GM12865 (cell line): ENCODE data around the gene MCM9.

Source experiments
- DNase-seq: peaks from one replicate; pipeline ENCODE4 v3.0.0; 2010; ENCODE audit warnings: low read depth
- H3K4me3 ChIP-seq: 2 replicates; pipeline ENCODE4 v1.5.1; 2011; ENCODE audit warnings: mild to moderate bottlenecking, low read depth, low read length, control low read depth
- TF ChIP-seq, protein P1 (sequence below): IDR thresholded peaks from 2 replicates; pipeline ENCODE4 v1.5.1; 2011; ENCODE audit warnings: low read length, control low read depth, low read depth, inconsistent platforms; ENCODE audit not compliant: insufficient read depth; ENCODE audit errors: missing control alignments

MCM9 gene

GRCh38 chr6:118810420-118811027, 124.4 kb downstream of the MCM9 start:
- peak; percentile 80 for DNase-seq
- TF ChIP-seq, protein P1, sequence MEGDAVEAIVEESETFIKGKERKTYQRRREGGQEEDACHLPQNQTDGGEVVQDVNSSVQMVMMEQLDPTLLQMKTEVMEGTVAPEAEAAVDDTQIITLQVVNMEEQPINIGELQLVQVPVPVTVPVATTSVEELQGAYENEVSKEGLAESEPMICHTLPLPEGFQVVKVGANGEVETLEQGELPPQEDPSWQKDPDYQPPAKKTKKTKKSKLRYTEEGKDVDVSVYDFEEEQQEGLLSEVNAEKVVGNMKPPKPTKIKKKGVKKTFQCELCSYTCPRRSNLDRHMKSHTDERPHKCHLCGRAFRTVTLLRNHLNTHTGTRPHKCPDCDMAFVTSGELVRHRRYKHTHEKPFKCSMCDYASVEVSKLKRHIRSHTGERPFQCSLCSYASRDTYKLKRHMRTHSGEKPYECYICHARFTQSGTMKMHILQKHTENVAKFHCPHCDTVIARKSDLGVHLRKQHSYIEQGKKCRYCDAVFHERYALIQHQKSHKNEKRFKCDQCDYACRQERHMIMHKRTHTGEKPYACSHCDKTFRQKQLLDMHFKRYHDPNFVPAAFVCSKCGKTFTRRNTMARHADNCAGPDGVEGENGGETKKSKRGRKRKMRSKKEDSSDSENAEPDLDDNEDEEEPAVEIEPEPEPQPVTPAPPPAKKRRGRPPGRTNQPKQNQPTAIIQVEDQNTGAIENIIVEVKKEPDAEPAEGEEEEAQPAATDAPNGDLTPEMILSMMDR: no peak
- H3K4me3 ChIP-seq: no peak overlapping the region

GRCh38 chr6:118808793-118809638, 125.9 kb downstream of the MCM9 start:
- no peak overlapping the region for H3K4me3 ChIP-seq
- peak; percentile 43 for DNase-seq
- TF ChIP-seq, protein P1: no peak

GRCh38 chr6:118804091-118804490, 130.9 kb downstream of the MCM9 start:
- H3K4me3 ChIP-seq: no peak overlapping the region
- TF ChIP-seq, protein P1: no peak
- DNase-seq: no peak

DNA sequence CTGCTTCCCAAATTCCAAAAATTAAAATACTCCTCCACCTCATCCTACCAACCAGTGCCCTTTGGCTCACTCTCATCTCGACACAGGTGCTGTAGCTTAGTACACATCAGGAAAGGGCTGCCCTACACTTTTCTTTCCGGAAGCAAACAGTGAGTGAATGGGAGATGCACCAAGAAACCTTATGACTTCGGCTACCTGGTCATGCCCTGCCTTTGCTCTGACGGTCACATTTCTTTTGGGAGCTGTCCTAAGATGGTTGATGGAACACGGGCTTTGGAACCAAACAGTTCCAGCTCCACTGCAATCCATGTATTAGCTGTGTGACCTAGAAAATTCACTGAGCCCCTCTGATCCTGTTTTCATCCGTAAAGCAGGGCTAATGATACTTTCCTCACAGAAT, 133.7 kb downstream of the MCM9 start:
- no peak overlapping the region for H3K4me3 ChIP-seq
- TF ChIP-seq, protein P1: no peak
- no peak for DNase-seq

DNA sequence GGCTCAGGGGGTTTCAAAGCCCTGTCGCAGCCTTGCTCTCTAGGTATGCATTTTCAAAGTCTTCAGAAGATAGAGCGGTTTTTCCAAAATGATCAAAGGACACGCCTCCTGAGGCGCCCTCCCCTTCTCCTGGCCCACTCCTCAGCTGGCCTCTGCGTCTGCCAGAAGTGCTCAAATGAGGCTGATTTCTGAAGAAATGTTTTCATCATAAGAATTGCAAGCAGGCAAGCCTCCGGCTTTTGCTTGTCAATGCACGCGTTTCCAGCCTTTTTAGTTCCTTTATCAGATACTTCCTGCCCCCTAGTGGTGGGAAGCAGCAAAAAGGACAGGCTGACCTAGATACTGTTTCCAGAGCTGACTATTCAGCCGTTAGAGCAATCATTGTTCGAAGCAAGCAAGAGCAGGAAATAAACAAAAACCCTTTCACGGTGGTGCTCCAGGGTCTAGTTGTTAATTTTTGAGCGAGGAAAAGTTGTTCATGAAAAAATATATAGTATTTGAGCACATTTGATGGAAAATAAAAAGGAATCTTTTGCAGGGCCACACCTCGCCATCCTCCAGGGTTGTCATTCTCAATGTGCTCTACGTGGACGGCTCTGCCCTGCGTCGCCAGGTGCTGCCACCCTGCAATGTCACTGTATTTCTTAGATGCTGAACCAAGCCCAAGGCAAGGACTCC, 134.4 kb downstream of the MCM9 start:
- TF ChIP-seq, protein P1: peak; percentile 91
- H3K4me3 ChIP-seq: peak overlapping the region; percentile 31
- DNase-seq: peak; percentile 88

DNA sequence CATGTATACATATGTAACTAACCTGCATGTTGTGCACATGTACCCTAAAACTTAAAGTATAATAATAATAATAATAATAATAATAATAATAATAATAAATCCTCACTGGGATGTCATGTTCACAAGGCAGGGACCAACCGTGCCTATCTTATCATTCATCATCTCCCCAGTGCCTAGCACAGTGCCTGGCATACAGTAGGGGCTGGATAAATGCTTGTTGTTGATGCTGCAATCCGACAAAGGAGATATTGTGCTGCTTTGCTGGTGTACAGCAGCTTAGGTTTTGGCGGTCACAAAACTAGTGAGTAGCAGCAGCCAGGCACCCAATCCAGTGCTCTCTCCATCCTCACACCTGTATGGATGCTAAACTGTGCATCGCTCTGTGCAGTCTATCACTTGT, 135.1 kb downstream of the MCM9 start:
- TF ChIP-seq, protein P1: no peak
- H3K4me3 ChIP-seq: no peak overlapping the region
- DNase-seq: no peak
